A549 (cell line): ENCODE data around the gene BMP4.

ENCODE experiments used
- BCL3 ChIP-seq: fragments of >200 bp; sonication (Bioruptor Twin); formaldehyde crosslinking; IDR thresholded peaks from 3 replicates; pipeline ENCODE4 v1.6.1; 2016
- CEBPB ChIP-seq, 2 experiments: fragments of >200 bp in 1 of 2; sonication (Bioruptor Twin) in 1 of 2; formaldehyde crosslinking in 1 of 2; IDR thresholded peaks; 2 replicates each; pipeline ENCODE4 v1.6.1; 2012 to 2016
- FOSB ChIP-seq: fragments of 250-450 bp; sonication (Bioruptor Pico); IDR thresholded peaks from 2 replicates; pipeline ENCODE4 v1.5.0; 2020; ENCODE audit warnings: mild to moderate bottlenecking, moderate library complexity
- HDAC2 ChIP-seq: fragments of 200-600 bp; sonication (generic); IDR thresholded peaks from 2 replicates; pipeline ENCODE4 v1.6.1; 2016
- MAZ ChIP-seq: fragments of 150-350 bp; IDR thresholded peaks from 2 replicates; pipeline ENCODE4 v1.6.1; 2014; ENCODE audit warnings: antibody characterized with exemption, low read depth, low read length, borderline replicate concordance
- PHF8 ChIP-seq: fragments of 200-600 bp; sonication (generic); IDR thresholded peaks from 2 replicates; pipeline ENCODE4 v1.6.1; 2016; ENCODE audit warnings: low read depth, mild to moderate bottlenecking, antibody characterized with exemption, moderate library complexity, borderline replicate concordance
- RNF2 ChIP-seq: fragments of 200-600 bp; sonication (generic); IDR thresholded peaks from 2 replicates; pipeline ENCODE4 v1.6.1; 2016; ENCODE audit warnings: low read depth, mild to moderate bottlenecking, antibody characterized with exemption, moderate library complexity, borderline replicate concordance
- SREBF2 ChIP-seq: fragments of 450-650 bp; IDR thresholded peaks from 2 replicates; pipeline ENCODE4 v1.6.1; 2014; ENCODE audit warnings: mild to moderate bottlenecking, moderate library complexity
- TF ChIP-seq, protein P1 (sequence below): fragments of >200 bp; sonication (Bioruptor Twin); formaldehyde crosslinking; IDR thresholded peaks from 3 replicates; pipeline ENCODE4 v1.5.1; 2016
- TF ChIP-seq, protein P2 (sequence below): fragments of 450-650 bp; IDR thresholded peaks from 2 replicates; pipeline ENCODE4 v1.6.1; 2014; ENCODE audit warnings: antibody characterized with exemption

DNA sequence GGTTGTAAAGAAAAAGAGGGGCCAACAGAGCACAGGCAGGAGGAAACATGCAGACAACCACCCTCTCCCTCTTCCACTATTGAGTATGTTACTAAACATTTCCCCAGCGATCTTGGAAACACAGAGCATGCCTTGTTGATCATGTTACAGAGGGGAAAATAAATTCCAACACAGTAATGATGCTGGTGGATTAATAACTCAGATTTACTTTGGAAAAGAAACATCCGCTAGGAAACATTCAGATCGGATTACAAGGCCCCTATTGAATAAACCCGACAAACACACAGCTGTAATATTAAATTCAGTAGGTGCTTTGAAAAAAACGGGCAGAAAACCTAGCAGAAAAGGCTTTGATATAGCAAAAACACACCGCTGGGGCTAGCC, 5.4 kb downstream of the BMP4 start:
- TF ChIP-seq, protein P1, sequence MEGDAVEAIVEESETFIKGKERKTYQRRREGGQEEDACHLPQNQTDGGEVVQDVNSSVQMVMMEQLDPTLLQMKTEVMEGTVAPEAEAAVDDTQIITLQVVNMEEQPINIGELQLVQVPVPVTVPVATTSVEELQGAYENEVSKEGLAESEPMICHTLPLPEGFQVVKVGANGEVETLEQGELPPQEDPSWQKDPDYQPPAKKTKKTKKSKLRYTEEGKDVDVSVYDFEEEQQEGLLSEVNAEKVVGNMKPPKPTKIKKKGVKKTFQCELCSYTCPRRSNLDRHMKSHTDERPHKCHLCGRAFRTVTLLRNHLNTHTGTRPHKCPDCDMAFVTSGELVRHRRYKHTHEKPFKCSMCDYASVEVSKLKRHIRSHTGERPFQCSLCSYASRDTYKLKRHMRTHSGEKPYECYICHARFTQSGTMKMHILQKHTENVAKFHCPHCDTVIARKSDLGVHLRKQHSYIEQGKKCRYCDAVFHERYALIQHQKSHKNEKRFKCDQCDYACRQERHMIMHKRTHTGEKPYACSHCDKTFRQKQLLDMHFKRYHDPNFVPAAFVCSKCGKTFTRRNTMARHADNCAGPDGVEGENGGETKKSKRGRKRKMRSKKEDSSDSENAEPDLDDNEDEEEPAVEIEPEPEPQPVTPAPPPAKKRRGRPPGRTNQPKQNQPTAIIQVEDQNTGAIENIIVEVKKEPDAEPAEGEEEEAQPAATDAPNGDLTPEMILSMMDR: no peak
- TF ChIP-seq CEBPB (IDR thresholded peaks at IDR 0.05): no peak
- no peak for TF ChIP-seq SREBF2
- no peak for TF ChIP-seq FOSB (CRISPR knock-in tag)
- no peak for TF ChIP-seq PHF8
- no peak for TF ChIP-seq BCL3
- TF ChIP-seq HDAC2: no peak
- TF ChIP-seq, protein P2, sequence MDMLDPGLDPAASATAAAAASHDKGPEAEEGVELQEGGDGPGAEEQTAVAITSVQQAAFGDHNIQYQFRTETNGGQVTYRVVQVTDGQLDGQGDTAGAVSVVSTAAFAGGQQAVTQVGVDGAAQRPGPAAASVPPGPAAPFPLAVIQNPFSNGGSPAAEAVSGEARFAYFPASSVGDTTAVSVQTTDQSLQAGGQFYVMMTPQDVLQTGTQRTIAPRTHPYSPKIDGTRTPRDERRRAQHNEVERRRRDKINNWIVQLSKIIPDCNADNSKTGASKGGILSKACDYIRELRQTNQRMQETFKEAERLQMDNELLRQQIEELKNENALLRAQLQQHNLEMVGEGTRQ: no peak
- TF ChIP-seq MAZ: no peak
- TF ChIP-seq RNF2: no peak
